ENCODE data around the gene SLC28A3.

Gene SLC28A3

DNA sequence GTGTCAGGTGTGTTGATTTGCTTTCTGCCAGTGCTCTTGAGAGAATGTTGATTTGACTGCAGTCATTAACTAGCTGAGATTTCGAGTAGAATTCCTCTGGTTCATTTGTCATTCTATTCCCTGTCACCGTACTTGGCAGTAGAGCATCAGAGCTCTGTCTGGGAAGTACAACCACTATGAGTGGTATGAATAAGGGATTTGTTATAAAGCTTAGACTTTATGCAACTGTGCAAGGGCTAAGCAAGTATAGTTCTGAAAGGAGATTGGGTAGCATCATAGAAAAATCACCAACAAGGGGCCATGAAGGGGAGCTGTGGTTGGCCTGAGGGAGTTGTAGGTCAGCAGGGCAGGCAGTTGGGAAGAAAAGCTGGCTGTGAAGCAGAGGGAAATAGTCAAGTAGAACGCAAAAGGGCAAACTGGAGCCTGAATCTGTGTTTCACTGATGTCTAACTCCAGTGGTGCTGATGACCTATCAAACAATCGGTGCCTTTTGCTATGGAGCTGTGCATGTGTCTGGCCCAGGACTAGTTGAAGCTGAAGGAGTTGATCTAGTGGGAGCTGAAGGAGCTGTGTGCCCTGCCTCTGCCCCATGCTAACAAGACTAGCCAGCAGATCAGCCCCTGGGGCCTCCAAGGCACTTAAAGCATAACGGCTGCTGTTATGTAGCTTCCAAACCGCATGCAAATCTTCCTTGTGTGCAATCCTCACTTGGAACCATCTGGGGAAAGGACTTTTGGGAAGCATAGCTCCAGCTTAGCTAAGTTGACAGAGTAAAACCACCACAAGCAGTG, 110.0 kb downstream of the SLC28A3 start:
- no peak for DNase-seq

DNA sequence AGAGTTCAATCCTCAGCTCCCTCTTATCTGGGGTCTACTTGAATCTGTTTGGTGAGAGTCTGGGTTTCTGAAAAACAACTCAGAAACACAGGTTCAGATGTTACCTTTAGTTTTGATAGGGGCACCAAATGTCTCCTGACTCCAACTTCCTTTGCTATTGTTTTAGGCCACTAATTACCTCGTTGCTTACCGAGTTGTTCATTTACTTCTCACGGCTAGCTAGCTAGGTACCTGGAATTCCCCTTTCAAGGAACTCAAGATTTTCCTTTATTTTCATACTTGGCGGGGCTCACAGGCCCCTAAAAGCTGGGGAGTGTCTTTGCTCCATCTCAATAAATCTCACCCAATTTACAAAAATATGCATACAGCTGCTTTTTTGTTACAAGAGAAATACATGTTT, 111.4 kb downstream of the SLC28A3 start:
- no peak for DNase-seq

DNA sequence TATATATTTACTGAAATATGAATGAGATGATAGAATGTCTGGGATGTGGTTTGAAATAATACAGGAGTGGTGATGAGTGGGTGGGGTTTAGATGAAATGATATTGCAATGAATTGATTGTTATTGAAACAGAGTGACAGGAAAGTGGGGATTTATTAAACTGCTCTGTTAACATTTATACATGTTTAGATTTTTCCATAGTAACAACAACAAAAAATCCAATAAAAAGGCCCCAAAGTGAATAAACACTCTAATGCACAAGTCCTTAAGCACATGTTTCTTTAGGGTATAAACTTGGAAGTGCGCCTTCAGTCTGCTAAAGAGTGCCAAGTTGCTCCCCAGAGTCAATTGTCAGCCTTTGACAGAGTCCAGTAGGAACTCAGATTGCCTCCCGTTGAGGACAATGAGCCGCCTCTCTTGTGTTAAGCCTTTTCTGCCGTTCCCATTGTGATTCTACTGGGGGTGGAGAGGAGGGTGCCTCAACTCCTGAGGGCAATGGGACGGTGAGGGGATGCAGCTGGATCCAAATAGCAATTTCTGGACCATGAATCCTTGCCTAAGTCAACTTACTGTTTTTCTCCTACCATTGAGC, 112.3 kb downstream of the SLC28A3 start:
- DNase-seq = no peak

DNA sequence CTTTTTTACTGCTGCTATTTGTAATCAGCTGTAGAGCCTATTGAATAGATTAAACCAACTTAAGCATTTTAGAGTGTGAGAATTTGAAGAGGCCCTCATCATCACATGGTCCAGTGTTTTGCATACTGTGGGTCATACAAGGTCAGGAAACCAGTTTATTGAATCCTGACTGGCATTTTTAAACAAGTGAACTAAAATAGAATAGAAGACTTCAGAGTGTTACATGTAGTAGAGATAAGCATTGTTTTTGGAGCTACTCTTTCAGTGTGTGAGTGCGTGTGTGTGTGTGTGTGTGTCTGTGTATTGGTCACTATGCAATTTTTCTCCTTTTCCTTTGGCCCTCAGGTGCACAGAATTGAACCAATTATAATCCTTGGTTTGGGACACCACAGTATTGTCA, 114.4 kb downstream of the SLC28A3 start:
- DNase-seq = no peak

Data from stimulated activated CD4-positive, alpha-beta T cell treated with anti-CD3 and anti-CD28 coated beads, Interleukin-15, amount 100 ng/mL, for 24 hours (primary cell).